ENCODE measurements around the gene FES.

FES gene

DNA sequence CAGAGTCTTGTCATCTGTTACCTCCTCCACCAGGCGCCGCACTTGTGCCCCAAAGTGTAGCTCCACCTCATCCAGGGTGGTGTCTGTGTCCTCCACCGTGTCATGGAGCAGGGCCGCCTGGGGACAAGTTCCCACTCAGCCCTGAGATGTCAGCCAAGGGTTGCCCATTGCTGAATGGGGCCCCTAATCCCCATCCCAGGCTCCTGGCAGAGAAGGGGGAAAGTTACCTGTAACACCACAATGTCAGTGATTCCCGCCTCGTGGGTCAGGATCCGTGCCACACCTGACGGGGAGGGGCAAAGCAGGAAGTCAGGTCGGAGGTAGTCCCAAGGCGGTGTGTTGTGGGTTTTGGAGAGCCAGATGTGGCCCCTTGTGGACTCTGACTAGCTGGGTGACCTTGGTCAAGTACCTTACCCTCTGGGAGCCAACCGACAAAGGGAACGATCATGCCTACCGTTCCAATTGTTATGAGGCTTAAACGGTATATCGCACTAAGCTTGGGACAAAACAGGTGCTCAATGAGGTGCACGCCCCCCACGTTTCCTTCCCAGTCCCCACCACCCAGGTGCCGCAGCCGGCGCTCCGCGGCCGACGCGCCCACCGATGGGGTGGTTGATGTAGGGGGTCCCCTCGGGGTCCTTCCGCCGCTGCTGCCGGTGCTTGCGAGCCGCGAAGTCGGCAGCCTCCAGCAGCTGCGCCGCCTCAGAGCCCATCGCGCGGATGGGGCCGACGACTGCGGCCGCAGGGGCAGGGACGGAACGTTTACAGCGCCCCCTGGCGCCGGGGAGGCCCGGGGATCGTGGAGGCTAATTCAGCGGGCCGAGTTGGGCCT, 47.7 kb downstream of the FES start, which contains the start of gene HDDC3:
HDDC3 (minus strand) TSS at position 722 of the 832 bp plus-strand sequence; CDS start at position 713, 9 bp downstream.
- peak within 1 kb of the TSS; percentile 98 for H3K4me3 ChIP-seq (ENCODE audit: low read depth, low read length)
- TF ChIP-seq MYC (IDR thresholded peaks at IDR 0.05; ENCODE audit: low read depth, low read length) = peak; percentile 87
- TF ChIP-seq, protein P1, sequence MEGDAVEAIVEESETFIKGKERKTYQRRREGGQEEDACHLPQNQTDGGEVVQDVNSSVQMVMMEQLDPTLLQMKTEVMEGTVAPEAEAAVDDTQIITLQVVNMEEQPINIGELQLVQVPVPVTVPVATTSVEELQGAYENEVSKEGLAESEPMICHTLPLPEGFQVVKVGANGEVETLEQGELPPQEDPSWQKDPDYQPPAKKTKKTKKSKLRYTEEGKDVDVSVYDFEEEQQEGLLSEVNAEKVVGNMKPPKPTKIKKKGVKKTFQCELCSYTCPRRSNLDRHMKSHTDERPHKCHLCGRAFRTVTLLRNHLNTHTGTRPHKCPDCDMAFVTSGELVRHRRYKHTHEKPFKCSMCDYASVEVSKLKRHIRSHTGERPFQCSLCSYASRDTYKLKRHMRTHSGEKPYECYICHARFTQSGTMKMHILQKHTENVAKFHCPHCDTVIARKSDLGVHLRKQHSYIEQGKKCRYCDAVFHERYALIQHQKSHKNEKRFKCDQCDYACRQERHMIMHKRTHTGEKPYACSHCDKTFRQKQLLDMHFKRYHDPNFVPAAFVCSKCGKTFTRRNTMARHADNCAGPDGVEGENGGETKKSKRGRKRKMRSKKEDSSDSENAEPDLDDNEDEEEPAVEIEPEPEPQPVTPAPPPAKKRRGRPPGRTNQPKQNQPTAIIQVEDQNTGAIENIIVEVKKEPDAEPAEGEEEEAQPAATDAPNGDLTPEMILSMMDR (IDR thresholded peaks at IDR 0.05; ENCODE audit: low read depth, low read length) = peak; percentile 92
- TF ChIP-seq POLR2A (IDR thresholded peaks at IDR 0.05; ENCODE audit: extremely low read depth, insufficient read length) = peak; percentile 92
- TF ChIP-seq, protein P2, sequence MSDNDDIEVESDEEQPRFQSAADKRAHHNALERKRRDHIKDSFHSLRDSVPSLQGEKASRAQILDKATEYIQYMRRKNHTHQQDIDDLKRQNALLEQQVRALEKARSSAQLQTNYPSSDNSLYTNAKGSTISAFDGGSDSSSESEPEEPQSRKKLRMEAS (IDR thresholded peaks at IDR 0.05; ENCODE audit: low read depth, low read length) = peak; percentile 75
- DNase-seq (ENCODE audit: low read depth) = peak; percentile 96

DNA sequence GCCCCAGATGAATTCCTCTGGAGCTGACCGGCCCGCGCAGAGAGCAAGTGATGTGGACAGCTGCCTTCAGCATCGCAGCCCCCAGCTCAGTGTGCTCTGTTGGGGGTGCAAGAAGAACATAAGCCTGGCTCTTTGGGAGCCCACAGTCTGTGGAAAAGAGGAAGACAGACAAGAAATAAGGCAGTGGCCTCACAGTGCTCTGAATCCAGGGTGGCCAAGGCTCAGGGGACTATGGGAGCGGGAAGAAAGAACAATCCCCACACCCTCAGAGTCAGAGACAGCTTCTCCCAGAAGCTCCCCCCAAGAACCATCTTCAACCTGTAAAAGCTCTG, 48.3 kb downstream of the FES start:
- DNase-seq (ENCODE audit: low read depth) = no peak
- H3K4me3 ChIP-seq (ENCODE audit: low read depth, low read length) = no peak overlapping the region
- TF ChIP-seq, protein P1 (IDR thresholded peaks at IDR 0.05; ENCODE audit: low read depth, low read length) = no peak
- TF ChIP-seq MYC (IDR thresholded peaks at IDR 0.05; ENCODE audit: low read depth, low read length) (no peak), POLR2A (IDR thresholded peaks at IDR 0.05; ENCODE audit: extremely low read depth, insufficient read length) (no peak)
- TF ChIP-seq, protein P2 (IDR thresholded peaks at IDR 0.05; ENCODE audit: low read depth, low read length) = no peak

DNA sequence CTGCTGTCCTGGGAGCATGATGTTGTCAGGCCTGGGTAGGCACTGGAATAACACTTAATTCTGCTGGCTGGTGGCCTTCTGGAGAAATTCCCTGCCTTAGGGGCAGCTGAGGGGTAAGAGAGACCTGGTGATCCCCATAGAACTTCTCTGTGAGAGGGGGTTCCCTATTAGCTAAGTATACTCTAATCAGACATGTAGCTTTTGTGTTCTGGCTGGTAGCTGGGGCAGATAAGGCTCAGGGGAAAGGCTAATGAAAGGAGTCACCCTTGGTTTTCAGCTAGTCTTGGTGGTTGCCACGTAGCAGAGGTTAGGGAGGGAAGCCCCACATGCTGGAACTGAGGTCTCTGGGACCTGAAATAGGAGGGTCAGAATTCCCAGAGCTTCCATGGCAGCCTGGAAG, 49.0 kb downstream of the FES start:
- no peak for DNase-seq (ENCODE audit: low read depth)
- no peak for TF ChIP-seq MYC (IDR thresholded peaks at IDR 0.05; ENCODE audit: low read depth, low read length)
- TF ChIP-seq, protein P2 (IDR thresholded peaks at IDR 0.05; ENCODE audit: low read depth, low read length) = no peak
- TF ChIP-seq, protein P1 (IDR thresholded peaks at IDR 0.05; ENCODE audit: low read depth, low read length) = no peak
- TF ChIP-seq POLR2A (IDR thresholded peaks at IDR 0.05; ENCODE audit: extremely low read depth, insufficient read length) = no peak
- H3K4me3 ChIP-seq (ENCODE audit: low read depth, low read length) = no peak overlapping the region

DNA sequence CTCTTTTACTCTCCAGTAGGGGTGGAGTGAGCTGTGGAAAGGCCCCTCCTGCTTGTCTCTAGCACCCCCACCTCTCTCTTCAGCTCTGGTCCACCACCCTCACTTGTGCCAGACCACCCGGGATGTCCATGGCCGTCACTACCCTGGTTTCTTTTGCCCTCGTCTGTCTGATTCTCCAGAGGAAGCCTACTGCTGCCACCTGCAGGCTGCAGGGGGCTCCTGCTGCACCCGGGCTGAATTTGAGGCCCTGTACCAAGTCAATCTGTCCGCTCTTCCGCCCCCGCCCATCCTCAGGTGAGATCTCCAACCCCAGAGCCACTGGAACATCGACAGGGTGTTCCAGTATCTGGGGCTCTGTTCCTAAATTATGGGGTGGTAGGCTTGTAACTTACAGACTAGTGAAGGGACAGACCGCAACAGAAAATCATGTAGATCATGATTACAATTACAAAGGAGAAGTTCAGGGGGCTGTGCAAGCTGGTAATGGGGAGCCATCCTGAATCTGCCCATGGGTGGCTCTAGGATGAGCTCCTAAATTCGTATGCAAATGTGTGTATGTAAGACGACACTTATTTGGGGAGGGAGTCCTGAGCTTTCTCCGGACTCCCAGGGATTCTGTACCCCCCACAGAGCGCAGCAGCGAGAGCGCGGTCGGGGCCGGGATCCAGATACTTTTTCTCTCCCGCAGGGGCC, 50.1 kb downstream of the FES start:
- H3K4me3 ChIP-seq (ENCODE audit: low read depth, low read length) = peak overlapping the region; percentile 63
- TF ChIP-seq POLR2A (IDR thresholded peaks at IDR 0.05; ENCODE audit: extremely low read depth, insufficient read length) = no peak
- TF ChIP-seq MYC (IDR thresholded peaks at IDR 0.05; ENCODE audit: low read depth, low read length) = peak; percentile 38
- TF ChIP-seq, protein P1 (IDR thresholded peaks at IDR 0.05; ENCODE audit: low read depth, low read length) = peak; percentile 97
- TF ChIP-seq, protein P2 (IDR thresholded peaks at IDR 0.05; ENCODE audit: low read depth, low read length) = peak; percentile 47
- peak; percentile 91 for DNase-seq (ENCODE audit: low read depth)

DNA sequence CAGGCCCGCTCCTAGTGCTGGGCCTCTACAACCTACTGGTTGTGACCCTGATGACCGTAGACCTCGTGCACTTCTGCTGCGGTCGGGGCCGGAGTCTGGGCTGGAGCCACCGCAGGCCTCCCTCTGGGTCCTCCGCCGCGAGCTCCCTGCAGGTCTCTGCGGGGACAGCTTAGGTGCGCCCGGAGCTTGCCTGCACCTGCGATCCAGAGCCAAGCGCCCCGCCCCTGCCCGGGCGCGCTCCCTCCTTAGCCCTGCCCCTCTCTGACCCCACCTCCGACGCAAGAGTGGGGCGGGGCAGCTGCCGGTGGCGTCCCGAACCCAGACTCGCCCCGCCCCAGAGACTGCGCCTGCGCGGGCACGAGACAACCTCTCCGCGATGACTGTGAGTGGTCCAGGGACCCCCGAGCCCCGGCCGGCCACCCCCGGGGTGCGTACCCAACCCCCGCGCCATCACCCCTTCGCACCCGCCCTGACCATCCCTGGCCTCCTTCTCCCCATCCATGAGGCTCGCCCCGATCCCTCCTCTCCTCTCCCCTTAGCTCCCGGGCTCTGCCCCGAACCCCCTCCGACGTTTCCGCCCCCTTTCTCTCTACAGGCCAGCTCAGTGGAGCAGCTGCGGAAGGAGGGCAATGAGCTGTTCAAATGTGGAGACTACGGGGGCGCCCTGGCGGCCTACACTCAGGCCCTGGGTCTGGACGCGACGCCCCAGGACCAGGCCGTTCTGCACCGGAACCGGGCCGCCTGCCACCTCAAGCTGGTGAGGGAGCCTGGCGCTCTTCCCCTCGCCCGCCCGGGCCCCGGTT, 50.8 kb downstream of the FES start, which contains the start of gene UNC45A:
UNC45A (plus strand) TSS at position 337 of the 803 bp plus-strand sequence; CDS start at position 377, 40 bp downstream.
- DNase-seq (ENCODE audit: low read depth) = peak; percentile 90
- TF ChIP-seq, protein P2 (IDR thresholded peaks at IDR 0.05; ENCODE audit: low read depth, low read length) = 0 out of 2 replicates have a peak, but pooled peaks have one; percentile 28
- peak; percentile 70 for TF ChIP-seq POLR2A (IDR thresholded peaks at IDR 0.05; ENCODE audit: extremely low read depth, insufficient read length)
- TF ChIP-seq, protein P1 (IDR thresholded peaks at IDR 0.05; ENCODE audit: low read depth, low read length) = no peak
- H3K4me3 ChIP-seq (ENCODE audit: low read depth, low read length) = peak within 1 kb of the TSS; percentile 63

Measured in NB4 (cell line).